PFSK-1 (cell line): ENCODE results near the gene TPCN1.

Source experiments
- POLR2AphosphoS5 ChIP-seq: IDR thresholded peaks from 2 replicates; pipeline ENCODE4 v1.6.1; 2012; ENCODE audit warnings: low read depth, mild to moderate bottlenecking, control low read depth, low read length, moderate library complexity
- SIN3A ChIP-seq: IDR thresholded peaks from 2 replicates; pipeline ENCODE4 v1.6.1; 2012; ENCODE audit warnings: mild to moderate bottlenecking, low read length, moderate library complexity, borderline replicate concordance; ENCODE audit not compliant: insufficient read depth
- TAF1 ChIP-seq: IDR thresholded peaks from 2 replicates; pipeline ENCODE4 v1.6.1; 2012; ENCODE audit warnings: low read length, control low read depth, borderline replicate concordance; ENCODE audit not compliant: insufficient read depth

DNA sequence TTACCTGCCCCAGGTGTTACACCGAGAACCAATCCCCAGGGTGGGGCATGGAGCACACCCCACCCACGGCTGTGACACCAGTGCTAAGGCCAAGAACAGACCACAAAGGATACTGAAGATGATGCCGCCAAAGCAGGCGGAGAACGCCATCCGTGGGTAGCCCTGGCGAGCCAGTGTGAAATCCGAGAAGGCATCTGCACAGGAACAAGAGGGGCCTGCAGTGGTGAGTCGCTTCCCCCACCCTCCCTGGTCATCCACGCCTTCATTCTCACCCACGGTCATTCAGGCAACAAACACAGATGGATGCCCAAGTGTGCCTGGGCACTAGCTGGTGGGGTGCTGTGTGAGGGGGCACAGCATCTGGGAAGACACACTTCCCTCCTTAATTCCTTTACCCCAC is 85.1 kb downstream of the TPCN1 start:
- TF ChIP-seq POLR2AphosphoS5 (no peak), SIN3A (no peak), TAF1 (no peak)
